HG02943 (cell line): ENCODE results near the gene TEX51.

Experiments
- ATAC-seq: cut with Tn5 transposase; IDR thresholded peaks from one replicate; pipeline ENCODE4 v1.9.1; 2021; ENCODE audit warnings: mild to moderate bottlenecking, low read depth, moderate library complexity; ENCODE audit not compliant: unreplicated experiment

Gene TEX51

GRCh38 chr2:126890551-126891450 lies 7.9 kb upstream of the TEX51 start:
- no peak for ATAC-seq

GRCh38 chr2:126891681-126892500 lies 6.8 kb upstream of the TEX51 start:
- no peak for ATAC-seq

GRCh38 chr2:126893153-126893552 lies 5.5 kb upstream of the TEX51 start:
- ATAC-seq = no peak

- no peak for ATAC-seq
Observed at GRCh38 chr2:126893606-126894005, 5.1 kb upstream of the TEX51 start.

- ATAC-seq = no peak
Observed at GRCh38 chr2:126894082-126894481, 4.6 kb upstream of the TEX51 start.

- ATAC-seq = no peak
Observed at GRCh38 chr2:126894585-126895182, 4.0 kb upstream of the TEX51 start.

- no peak for ATAC-seq
Observed at GRCh38 chr2:126895336-126895735, 3.4 kb upstream of the TEX51 start.

GRCh38 chr2:126896471-126896870 lies 2.2 kb upstream of the TEX51 start:
- ATAC-seq = no peak

GRCh38 chr2:126899616-126900185 lies 1.0 kb downstream of the TEX51 start:
- ATAC-seq = no peak

- ATAC-seq = no peak
Observed at GRCh38 chr2:126900646-126901319, 2.1 kb downstream of the TEX51 start.

GRCh38 chr2:126901459-126901858 lies 2.8 kb downstream of the TEX51 start:
- no peak for ATAC-seq

GRCh38 chr2:126902152-126902835 lies 3.6 kb downstream of the TEX51 start:
- ATAC-seq = no peak

GRCh38 chr2:126902859-126903258 lies 4.2 kb downstream of the TEX51 start:
- no peak for ATAC-seq

GRCh38 chr2:126905991-126906390 lies 7.3 kb downstream of the TEX51 start:
- ATAC-seq = no peak

- no peak for ATAC-seq
Observed at GRCh38 chr2:126906781-126907180, 8.1 kb downstream of the TEX51 start.

- no peak for ATAC-seq
Observed at GRCh38 chr2:126907671-126908070, 9.0 kb downstream of the TEX51 start.

GRCh38 chr2:126908721-126909177 lies 10.1 kb downstream of the TEX51 start:
- no peak for ATAC-seq

GRCh38 chr2:126909366-126909765 lies 10.7 kb downstream of the TEX51 start:
- no peak for ATAC-seq

GRCh38 chr2:126909781-126910180 lies 11.1 kb downstream of the TEX51 start:
- ATAC-seq = no peak

GRCh38 chr2:126910637-126911036 lies 11.9 kb downstream of the TEX51 start:
- ATAC-seq = no peak
